H1 (cell line): ENCODE results near the gene CXXC5. TPM values are rescaled to one million over a fixed set of nuclear protein-coding genes. Genes with fewer than 3 reads are reported as not detected.

Source experiments
- RFX5 ChIP-seq: IDR thresholded peaks from 2 replicates; pipeline ENCODE4 v1.6.1; 2011; ENCODE audit warnings: low read depth, low read length, improper control_type of control experiment, borderline replicate concordance
- polyA plus RNA-seq, 7 experiments: library from polyadenylated mRNA; depleted of rRNA in 3 of 7; stranded (reverse) in 5 of 7; unstranded in 2 of 7; fragments of >200 nt in 5 of 7; fragments of 200-250 nt in 2 of 7; gene quantifications; 1 replicate in 5 of 7; 2 replicates in 1 of 7; 4 replicates in 1 of 7; pipeline versions ENCODE4 v1.2.1 to v1.2.3, GENCODE V29; 2011 to 2013; ENCODE audit warnings: missing spikeins in 2 of 7, mixed read lengths in 2 of 7
- total RNA-seq: library from RNA; stranded (reverse); fragmentation: NEBNext Ultra II Directional; extraction: Animal tissue kit (Norgen Biotek cat#: 25700); gene quantifications from 2 replicates; pipeline ENCODE4 v1.2.1, GENCODE V29; 2021

The CXXC5 gene
- total and polyA plus RNA-seq, 2 of the 8 experiments (the other 6 are each of a cell fraction or from before 2014, with no cell fraction given) = 61.4 to 74.0 TPM

DNA sequence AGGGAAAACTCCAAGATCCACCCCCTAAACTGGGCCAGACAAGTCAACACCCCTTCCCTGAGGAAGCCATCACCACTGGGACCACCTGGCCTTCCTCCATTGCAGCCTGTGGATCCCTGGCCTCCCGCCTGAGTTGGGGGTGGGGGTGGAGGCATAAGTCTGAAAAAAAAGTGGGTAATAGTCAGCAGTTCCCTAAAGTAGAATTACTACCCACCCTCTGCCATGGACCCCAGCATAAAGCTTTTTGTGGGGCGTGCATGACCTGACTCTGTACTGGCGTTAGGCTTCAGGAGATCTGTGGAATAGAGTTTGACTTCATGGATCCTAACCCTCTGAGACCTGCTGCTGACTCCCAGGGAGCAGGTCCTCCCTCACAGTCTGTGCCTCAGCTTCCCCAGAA, 2.0 kb upstream of the CXXC5 start (continued):
- TF ChIP-seq RFX5 = no peak
